Thyroid gland (tissue), 4 donors: ENCODE data around the gene CDH26. TPM values are rescaled to one million over a fixed set of nuclear protein-coding genes. Genes with fewer than 3 reads are reported as not detected.

Experiments
- DNase-seq, 2 donors: peaks; one replicate each; pipeline ENCODE4 v3.0.0-alpha.2; 2019
- H3K27ac ChIP-seq, 3 donors: fragments of 200-600 bp; sonication (generic); 1 replicate in 2 of 3; 2 replicates in 1 of 3; pipeline ENCODE4 v1.5.1; 2016 to 2019; ENCODE audit warnings: mild to moderate bottlenecking in 1 of 3, moderate library complexity in 1 of 3
- H3K27me3 ChIP-seq: fragments of 200-600 bp; sonication (generic); one replicate; pipeline ENCODE4 v1.5.1; 2019
- H3K36me3 ChIP-seq, 2 donors: fragments of 200-600 bp; sonication (generic); one replicate each; pipeline ENCODE4 v1.5.1; 2016 to 2019
- H3K4me1 ChIP-seq, 2 donors: fragments of 200-600 bp; sonication (generic); one replicate each; pipeline ENCODE4 v1.5.1; 2017 to 2019
- H3K4me3 ChIP-seq, 3 donors: fragments of 200-600 bp; sonication (generic); replicated peaks in 1 of 3; 1 replicate in 2 of 3; 2 replicates in 1 of 3; pipeline ENCODE4 v1.5.1; 2016; ENCODE audit warnings: mild to moderate bottlenecking in 1 of 3
- H3K9me3 ChIP-seq: fragments of 200-600 bp; sonication (generic); one replicate; pipeline ENCODE4 v1.5.1; 2017
- POLR2A ChIP-seq, 2 donors: fragments of 450-650 bp; IDR thresholded peaks; one replicate each; pipeline ENCODE4 v1.6.1; 2017; ENCODE audit warnings: antibody characterized with exemption in 2 of 2, mild to moderate bottlenecking in 2 of 2, moderate library complexity in 1 of 2
- WGBS, 2 donors: methylation state at CpG; one replicate each; pipeline ENCODE4 v1.1.5; 2017; 5-methylcytosine and 5-hydroxymethylcytosine counted together
- intact Hi-C: fragments of 100-400 bp; cut with DNase I; formaldehyde crosslinking; loops from one replicate; pipeline ENCODE4 v1.15.1; 2023
- total RNA-seq, 4 donors: library from RNA; depleted of rRNA; stranded (reverse); fragments of >200 nt; gene quantifications; one replicate each; pipeline ENCODE4 v1.2.3, GENCODE V29; 2016
- TF ChIP-seq, protein P1 (sequence below), 6 experiments: fragments of 200-600 bp in 3 of 6; fragments of 450-650 bp in 3 of 6; sonication (generic) in 3 of 6; IDR thresholded peaks; one replicate each; pipeline ENCODE4 v1.5.1; 2016 to 2019; ENCODE audit warnings: antibody characterized with exemption in 6 of 6, mild to moderate bottlenecking in 2 of 6, inconsistent platforms in 1 of 6, moderate library complexity in 1 of 6

Gene CDH26
- total RNA-seq, 4 donors from 2014 or later = 0.56 to 2.5 (median 1.5) TPM

DNA sequence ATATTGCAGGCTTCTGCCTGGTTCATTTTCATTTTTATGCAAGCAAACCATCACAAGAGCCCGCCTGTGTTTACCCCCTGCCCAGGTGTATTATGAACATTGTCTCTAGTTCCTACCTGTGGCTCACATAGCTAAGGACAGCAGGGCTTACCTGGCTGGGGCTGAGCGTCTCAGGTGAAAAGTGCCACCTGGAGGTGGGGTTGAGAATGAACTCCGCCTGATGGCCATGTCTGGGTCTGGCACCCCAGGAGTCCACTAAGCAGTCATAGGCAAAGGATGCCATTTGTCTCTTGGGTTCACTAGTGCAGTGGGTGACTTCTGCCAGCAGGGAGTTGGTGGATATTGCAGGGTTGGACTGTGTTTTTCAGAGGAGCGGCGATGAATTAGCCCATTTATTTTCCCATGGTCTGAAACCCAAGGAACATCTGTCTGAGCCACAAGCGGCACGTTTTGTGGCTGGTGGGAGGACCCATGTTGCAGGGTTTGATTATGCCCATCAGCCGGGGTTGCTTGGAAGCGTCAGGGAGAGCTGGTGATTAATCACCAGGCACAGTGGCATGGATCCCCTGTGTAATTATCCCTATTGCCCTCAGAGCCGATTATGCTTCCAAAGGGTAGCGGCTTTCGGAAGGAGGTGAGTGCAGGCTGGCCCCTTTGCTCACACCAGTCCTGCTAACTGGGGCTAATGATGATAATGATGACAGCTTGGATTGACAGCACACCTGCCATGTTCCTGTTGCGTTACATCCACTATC lies 92.1 kb downstream of the CDH26 start:
- intact Hi-C loops = loop anchor here (10.0 kb wide), 1 partner anchor 1074 kb away; no protein-coding TSS in a partner anchor

DNA sequence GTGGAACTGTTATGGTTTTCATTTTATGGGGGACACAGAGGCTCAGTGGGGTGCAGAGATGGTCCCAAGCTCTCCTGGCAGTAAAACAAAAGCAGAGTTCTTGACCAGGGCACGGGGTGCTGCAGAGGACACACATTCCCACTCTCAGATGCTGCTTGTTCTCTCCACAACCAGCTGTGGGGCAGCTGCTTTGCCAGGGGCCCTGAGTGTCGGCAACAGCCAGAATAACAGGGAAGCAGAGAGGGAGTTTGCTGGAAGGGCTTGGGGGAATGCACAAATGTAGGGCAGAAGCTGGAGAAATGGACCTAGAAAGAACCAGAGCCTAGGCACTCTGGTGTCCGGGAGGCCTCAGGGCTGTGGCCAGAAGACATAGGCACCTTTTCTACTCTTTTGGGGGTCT lies 93.7 kb downstream of the CDH26 start:
- Histone ChIP-seq H3K4me3 (no peak overlapping the region), H3K27ac (no peak overlapping the region), H3K9me3 (no peaks in the 10 kb centered on the region), H3K4me1 (no peaks in the 10 kb centered on the region), H3K27me3 (no peaks in the 10 kb centered on the region), H3K36me3 (no peaks in the 10 kb centered on the region)
- intact Hi-C loops = loop anchor here (10.0 kb wide), 1 partner anchor 1073 kb away; no protein-coding TSS in a partner anchor
- 68 to 78% methylated on average over 3 of the region's 3 CpGs for WGBS, 2 donors
- no peak for DNase-seq
- TF ChIP-seq POLR2A (IDR thresholded peaks at IDR 0.05) = no peak
- TF ChIP-seq, protein P1, sequence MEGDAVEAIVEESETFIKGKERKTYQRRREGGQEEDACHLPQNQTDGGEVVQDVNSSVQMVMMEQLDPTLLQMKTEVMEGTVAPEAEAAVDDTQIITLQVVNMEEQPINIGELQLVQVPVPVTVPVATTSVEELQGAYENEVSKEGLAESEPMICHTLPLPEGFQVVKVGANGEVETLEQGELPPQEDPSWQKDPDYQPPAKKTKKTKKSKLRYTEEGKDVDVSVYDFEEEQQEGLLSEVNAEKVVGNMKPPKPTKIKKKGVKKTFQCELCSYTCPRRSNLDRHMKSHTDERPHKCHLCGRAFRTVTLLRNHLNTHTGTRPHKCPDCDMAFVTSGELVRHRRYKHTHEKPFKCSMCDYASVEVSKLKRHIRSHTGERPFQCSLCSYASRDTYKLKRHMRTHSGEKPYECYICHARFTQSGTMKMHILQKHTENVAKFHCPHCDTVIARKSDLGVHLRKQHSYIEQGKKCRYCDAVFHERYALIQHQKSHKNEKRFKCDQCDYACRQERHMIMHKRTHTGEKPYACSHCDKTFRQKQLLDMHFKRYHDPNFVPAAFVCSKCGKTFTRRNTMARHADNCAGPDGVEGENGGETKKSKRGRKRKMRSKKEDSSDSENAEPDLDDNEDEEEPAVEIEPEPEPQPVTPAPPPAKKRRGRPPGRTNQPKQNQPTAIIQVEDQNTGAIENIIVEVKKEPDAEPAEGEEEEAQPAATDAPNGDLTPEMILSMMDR (IDR thresholded peaks at IDR 0.05) = no peak

More for the DNA sequence above, 92.1 kb downstream of the CDH26 start:
- H3K9me3 ChIP-seq = no peaks in the 10 kb centered on the region
- DNase-seq = no peak
- H3K27me3 ChIP-seq = no peaks in the 10 kb centered on the region
- H3K36me3 ChIP-seq = no peaks in the 10 kb centered on the region
- TF ChIP-seq POLR2A (IDR thresholded peaks at IDR 0.05) = no peak
- TF ChIP-seq, protein P1 (IDR thresholded peaks at IDR 0.05) = no peak
- no peaks in the 10 kb centered on the region for H3K4me1 ChIP-seq
- 78 to 81% methylated on average over 13 of the region's 13 CpGs for WGBS, 2 donors
- H3K27ac ChIP-seq = no peak overlapping the region
- no peak overlapping the region for H3K4me3 ChIP-seq

DNA sequence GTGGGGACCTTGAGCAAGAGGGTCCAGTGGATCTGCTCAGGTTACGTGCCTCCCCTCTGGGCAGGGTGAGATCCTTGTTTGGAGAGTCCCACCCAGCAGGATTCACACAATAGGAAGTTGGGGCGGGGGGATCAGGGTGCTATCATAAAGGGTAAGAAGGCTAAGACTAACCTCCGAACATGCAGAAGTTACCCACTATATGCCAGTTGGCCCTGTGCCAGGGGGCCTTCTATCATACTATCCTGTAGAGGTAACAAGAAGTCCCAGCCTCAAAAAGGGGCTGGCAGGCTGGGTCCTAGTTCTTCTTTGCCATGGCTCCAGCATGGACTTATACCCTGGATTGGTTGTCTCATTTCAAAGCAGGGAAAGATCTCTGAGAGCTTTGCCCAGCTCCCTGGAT lies 94.1 kb downstream of the CDH26 start:
- Histone ChIP-seq H3K9me3 (no peaks in the 10 kb centered on the region), H3K27me3 (no peaks in the 10 kb centered on the region), H3K36me3 (no peaks in the 10 kb centered on the region), H3K27ac (no peak overlapping the region), H3K4me1 (no peaks in the 10 kb centered on the region), H3K4me3 (no peak overlapping the region)
- no peak for DNase-seq
- intact Hi-C loops = loop anchor here (10.0 kb wide), 1 partner anchor 1072 kb away; no protein-coding TSS in a partner anchor
- WGBS, 2 donors = 69 to 85% methylated on average over 3 of the region's 3 CpGs
- no peak for TF ChIP-seq POLR2A (IDR thresholded peaks at IDR 0.05)
- TF ChIP-seq, protein P1 (IDR thresholded peaks at IDR 0.05) = no peak

DNA sequence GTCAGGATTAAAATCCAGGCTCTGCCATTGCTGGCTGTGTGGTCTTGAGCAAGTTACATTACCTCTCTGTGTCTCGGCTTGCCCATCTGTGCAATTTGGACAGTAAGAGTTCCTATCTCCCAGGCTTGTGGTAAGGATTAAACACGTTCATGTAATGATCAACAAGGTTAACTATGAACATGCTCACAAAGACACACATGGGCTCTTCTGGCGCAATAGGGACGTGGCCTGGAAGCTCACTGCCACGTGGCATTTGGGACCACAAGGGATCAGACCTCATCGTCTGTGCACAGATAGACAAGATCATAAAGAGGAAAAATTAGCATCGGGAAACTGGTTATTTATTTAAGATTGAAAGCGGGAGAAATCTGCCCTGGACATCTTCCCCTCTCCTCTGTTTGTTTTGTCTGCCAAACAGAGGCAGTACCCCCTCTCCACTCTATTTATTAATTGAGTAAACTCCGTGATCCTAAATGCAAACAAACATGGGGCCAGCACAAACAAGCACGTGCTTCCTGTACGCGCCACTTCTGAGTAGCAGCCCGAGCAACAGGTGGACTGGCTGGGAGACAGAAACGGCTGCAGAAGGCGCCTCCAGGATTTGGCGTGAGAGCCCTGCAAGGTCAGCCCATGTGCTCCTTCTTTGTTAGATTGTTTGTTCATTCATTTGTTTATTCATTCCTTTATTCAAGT lies 95.0 kb downstream of the CDH26 start:
- peaks cover 0 to 7% of the 10 kb centered on the region in 2 donors for H3K4me1 ChIP-seq
- no peak overlapping the region for H3K27ac ChIP-seq
- WGBS, 2 donors = 49 to 52% methylated on average over 16 of the region's 16 CpGs
- H3K9me3 ChIP-seq = no peaks in the 10 kb centered on the region
- H3K36me3 ChIP-seq = no peaks in the 10 kb centered on the region
- intact Hi-C loops = loop anchor here (10.0 kb wide), 1 partner anchor 1072 kb away; no protein-coding TSS in a partner anchor
- TF ChIP-seq, protein P1 (IDR thresholded peaks at IDR 0.05) = no peak
- TF ChIP-seq POLR2A (IDR thresholded peaks at IDR 0.05) = no peak
- H3K27me3 ChIP-seq = no peaks in the 10 kb centered on the region
- no peak for DNase-seq
- no peak overlapping the region for H3K4me3 ChIP-seq

DNA sequence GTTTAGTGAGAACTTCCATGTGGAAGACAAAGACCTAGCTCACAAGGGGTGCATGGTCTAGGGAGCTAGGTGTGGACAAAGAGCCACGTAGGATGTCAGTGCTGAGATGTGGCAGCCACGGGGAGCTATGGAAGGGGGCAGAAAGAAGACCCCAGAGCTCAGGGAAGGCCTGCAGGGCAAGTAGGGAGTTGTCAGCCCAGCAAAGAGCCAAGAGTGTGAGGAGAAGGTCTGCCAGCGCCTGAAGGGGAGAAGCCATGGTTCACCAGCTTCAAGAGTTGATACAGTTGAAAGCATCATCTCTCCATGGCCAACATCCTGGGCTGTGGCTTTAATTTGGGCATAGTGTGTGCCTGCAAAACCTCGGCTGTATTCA lies 95.6 kb downstream of the CDH26 start:
- peak in 1 of 2 donors; percentile 6 for DNase-seq
- Histone ChIP-seq H3K36me3 (no peaks in the 10 kb centered on the region), H3K27ac (no peak overlapping the region), H3K4me3 (no peak overlapping the region), H3K9me3 (no peaks in the 10 kb centered on the region), H3K4me1 (peaks cover 0 to 12% of the 10 kb centered on the region in 2 donors), H3K27me3 (no peaks in the 10 kb centered on the region)
- intact Hi-C loops = loop anchor here (10.0 kb wide), 1 partner anchor 1071 kb away; no protein-coding TSS in a partner anchor
- TF ChIP-seq, protein P1 (IDR thresholded peaks at IDR 0.05) = no peak
- no peak for TF ChIP-seq POLR2A (IDR thresholded peaks at IDR 0.05)
- 55 to 67% methylated on average over 4 of the region's 4 CpGs for WGBS, 2 donors
